SW 1271 (cell line): ENCODE results near the gene ECT2.
"Not testable (repeated sequence)": the region's sequence is repeated elsewhere in the genome, so short reads cannot be mapped to it uniquely, and the experiment has no call there.

ENCODE experiments used
- DNase-seq, 2 experiments: peaks; one replicate each; lab custom pipeline; 2025; lab: John Stamatoyannopoulos, UW

ECT2 gene, protein sequence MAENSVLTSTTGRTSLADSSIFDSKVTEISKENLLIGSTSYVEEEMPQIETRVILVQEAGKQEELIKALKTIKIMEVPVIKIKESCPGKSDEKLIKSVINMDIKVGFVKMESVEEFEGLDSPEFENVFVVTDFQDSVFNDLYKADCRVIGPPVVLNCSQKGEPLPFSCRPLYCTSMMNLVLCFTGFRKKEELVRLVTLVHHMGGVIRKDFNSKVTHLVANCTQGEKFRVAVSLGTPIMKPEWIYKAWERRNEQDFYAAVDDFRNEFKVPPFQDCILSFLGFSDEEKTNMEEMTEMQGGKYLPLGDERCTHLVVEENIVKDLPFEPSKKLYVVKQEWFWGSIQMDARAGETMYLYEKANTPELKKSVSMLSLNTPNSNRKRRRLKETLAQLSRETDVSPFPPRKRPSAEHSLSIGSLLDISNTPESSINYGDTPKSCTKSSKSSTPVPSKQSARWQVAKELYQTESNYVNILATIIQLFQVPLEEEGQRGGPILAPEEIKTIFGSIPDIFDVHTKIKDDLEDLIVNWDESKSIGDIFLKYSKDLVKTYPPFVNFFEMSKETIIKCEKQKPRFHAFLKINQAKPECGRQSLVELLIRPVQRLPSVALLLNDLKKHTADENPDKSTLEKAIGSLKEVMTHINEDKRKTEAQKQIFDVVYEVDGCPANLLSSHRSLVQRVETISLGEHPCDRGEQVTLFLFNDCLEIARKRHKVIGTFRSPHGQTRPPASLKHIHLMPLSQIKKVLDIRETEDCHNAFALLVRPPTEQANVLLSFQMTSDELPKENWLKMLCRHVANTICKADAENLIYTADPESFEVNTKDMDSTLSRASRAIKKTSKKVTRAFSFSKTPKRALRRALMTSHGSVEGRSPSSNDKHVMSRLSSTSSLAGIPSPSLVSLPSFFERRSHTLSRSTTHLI

GRCh38 chr3:172750368-172751174, at the start of gene ECT2:
Gene ECT2 (plus strand): TSS chr3:172750726. CDS start chr3:172754531, 3,805 bp downstream.
- DNase-seq: peak; percentile 100

DNA sequence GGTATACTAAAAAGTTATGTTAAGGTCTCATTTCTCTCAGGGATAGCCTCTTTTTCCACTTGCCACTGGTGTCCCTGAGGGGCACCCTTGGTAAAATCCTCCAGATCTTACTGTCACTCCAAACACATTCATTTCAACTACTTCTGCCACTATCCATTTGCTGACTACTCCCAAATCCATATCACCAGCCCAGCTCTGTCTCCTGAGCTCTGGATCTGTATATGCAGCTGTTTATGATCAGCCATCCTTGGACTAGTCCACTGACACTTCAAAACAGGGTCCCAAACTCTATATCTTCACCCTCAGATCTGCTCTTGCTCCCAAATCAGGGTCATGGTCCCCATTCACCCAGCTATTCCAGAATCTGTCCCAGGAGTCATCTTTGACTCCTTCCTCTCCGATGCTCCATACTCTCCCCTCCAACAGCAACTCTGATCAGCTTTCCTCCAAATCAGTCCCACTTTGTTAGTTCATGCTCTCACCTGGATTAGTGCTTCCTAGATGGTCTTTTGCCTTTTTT, 49.5 kb upstream of the ECT2 start:
- DNase-seq: no peak

- no peak for DNase-seq
Measured at GRCh38 chr3:172701751-172702150, 48.8 kb upstream of the ECT2 start.

DNA sequence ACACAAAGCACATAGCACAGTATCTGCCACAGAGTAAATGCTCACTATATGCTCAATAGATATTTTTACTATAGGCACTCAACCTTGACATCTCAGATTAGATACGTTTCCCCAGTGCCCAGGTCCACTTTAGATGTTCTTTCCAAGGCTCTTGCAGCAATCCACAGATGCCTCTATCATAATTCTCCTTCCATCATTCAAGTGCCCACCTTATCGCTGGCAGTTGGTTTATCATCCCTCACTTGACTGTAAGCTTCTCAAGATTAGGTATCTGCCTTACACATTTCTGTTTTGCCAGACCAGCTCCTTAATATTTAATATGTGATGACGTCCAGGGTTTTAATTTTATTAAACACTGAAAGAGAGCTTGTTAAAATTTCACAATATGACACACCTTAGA, 48.3 kb upstream of the ECT2 start:
- DNase-seq: no peak

DNA sequence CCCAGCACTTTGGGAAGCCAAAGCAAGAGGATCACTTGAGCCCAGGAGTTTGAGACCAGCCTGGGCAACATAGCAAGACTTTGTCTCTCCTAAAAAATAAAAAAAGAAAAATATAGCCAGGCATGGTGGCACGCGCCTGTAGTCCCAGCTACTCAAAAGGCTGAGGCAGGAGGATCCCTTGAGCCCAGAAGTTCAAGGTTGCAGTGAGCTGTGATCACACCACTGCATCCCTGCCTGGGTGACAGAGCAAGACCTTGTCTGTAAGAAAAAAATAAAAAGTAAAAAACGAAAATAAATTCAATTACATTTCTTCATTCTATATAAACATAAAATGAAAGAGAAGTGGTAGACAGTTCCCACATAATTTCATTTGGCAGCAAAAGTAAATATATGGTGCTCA, 47.8 kb upstream of the ECT2 start:
- not testable (repeated sequence) for DNase-seq

GRCh38 chr3:172704001-172704400, 46.5 kb upstream of the ECT2 start:
- DNase-seq: no peak

GRCh38 chr3:172705170-172705569, 45.4 kb upstream of the ECT2 start:
- no peak for DNase-seq

DNA sequence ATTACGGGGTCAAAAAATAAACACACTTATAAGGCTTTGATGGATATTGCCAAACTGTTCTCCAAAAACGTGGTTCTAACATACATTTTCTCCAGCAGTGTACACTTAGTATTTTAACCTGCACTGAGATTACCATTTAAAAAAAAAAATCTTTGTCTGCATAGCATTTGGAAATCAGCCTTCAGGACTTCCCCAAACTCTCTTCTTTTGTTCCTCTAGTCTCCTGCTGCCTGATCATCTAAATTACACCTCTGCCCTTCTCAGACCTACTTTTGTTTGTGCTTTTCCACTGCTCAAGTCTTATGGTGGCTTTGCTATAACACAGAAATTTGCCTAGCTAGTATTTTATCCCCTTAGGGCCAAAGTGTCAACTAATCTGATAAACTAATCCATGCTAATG, 43.5 kb upstream of the ECT2 start:
- DNase-seq: no peak

GRCh38 chr3:172707967-172708366, 42.6 kb upstream of the ECT2 start:
- no peak for DNase-seq

- DNase-seq: no peak
Measured at GRCh38 chr3:172708921-172709773, 41.4 kb upstream of the ECT2 start.

DNA sequence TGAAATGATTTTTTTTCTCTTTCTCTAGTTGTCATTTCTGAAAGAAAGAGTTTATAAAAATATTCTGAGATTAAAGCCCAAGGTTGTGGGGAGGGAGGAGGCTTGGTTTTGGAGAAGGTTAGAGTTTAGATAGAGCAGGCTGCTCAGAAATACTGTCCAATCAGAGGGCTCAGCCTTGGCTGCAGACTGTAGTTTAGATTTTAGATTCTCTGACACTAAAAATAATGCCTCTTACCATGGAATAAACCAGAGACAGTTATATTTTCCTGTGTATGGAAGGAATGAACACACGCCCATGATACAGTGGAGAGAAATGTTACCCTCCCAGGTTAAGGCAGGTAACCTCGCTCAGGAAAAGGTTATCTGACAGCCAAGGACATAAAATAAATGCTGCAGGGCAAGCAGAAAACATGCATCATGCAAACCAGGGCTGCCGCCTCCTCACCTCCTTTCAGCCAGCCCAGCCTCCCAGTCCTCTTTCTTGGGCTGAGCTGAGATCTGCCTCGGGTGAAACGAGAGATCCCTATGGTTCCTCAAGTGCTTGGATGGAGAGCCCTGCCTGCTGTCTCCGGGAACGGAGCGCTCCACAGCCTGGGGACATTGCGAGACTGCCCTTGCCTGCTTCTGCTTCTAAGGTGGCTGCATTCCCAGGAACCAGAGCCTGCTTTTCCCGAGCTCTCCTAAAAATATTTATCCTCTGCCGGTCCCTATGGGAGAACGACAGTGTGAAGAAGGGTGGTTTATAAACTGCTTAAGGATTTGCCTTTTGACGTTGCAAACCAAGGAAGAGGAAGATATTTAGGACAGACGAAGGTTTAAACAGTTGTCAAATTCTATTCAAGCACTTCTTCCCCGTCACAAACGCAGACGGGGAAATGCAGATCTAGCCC, 40.5 kb upstream of the ECT2 start:
- no peak for DNase-seq

DNA sequence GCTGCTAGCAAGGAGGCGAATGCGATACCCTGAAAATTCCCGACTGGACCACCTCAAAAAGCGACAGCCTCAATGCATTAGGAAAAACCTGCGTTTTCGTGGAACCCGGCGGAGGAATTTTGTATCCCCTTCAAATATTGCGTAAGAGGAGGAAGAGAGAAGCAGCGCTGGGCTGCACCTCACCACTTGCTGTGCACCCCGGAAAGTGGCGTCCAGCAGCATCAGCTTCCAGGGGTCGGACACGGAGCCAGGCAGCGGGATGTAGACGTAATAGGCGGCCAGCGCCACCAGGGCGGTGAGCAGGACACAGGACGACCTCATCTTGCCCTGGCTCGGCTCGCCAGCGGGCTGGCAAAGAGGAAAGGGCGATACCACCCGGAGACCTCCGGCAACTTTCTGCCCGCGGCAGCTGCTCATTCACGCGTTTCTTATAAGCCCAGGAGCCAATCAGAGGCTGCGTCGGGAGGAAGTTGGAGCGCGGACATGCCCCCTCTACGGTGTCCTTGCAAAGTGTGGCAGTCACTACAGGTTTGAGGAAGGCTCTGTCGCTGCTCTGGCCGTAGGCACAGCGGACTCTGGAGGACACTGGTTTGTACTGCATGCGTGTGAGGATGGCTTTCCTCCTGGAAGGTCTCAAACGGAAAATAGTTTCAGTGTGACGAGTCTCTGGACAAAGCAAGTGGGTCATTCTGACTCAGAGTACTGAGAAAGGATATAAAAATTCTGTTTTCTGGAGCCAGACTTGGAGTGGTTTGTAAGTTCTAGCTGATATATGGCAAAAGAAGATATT, 39.7 kb upstream of the ECT2 start, which contains the start of gene NCEH1:
Gene NCEH1, minus strand, starts transcription at position 404 of the 790 bp plus-strand sequence. Its CDS starts 83 bp downstream, at position 321.
- DNase-seq: peak; percentile 99 to 100

GRCh38 chr3:172711454-172711795, 39.1 kb upstream of the ECT2 start:
- DNase-seq: peak in 1 of 2 experiments; percentile 65

DNA sequence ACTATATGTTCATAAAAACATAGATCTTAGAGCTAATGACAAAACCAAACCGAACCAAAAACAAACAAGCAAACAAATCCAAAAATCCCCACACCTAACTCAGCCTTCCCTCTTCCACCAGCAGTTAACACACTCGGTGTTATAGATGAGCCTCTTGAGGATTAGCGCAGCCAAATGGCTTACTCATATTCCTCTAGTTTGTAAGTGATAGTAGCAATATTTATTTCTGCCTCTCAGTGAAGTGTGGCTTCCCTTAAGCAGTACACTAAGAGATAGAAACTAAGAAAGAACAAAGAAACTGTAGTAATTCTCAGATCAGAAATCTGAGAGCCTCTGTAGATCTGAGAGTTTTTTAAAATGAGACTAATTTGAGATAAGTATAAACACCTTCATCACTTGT, 37.2 kb upstream of the ECT2 start:
- no peak for DNase-seq

- DNase-seq: no peak
Measured at GRCh38 chr3:172716476-172716875, 34.0 kb upstream of the ECT2 start.

DNA sequence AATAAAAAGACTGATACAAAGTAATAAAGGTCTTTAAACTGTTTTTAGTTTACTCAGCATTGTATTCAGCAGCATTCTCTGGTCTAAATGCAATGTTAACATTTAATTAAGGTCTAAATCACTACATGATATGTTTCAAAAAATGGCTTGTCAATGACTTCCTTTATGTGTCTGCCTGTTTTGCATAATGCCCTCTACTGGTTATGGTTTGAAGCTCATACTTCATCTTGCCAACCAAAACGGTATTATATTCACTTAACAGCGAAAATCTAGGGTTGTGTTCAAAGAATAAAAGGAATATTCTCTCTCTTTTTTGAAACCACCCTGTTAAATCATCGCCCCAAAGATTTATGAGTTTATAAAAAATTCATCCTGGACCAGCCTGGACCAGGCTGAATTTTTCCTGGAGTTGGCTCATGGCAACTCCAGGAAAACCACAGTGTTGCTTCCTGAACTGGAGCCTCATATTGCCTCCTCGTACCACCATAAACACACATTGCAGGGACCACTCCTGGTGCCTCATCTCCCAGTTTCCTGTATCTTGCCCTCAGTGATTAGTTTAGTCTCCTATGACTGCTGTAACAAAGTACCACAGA, 32.9 kb upstream of the ECT2 start:
- DNase-seq: peak in 1 of 2 experiments; percentile 31

- not testable (repeated sequence) for DNase-seq
Measured at GRCh38 chr3:172722536-172723040, 27.9 kb upstream of the ECT2 start.

GRCh38 chr3:172726380-172726779, 24.1 kb upstream of the ECT2 start:
- DNase-seq: no peak
